ENCODE measurements around the gene H2BK1. TPM values are rescaled to one million over a fixed set of nuclear protein-coding genes. Genes with fewer than 3 reads are reported as not detected.

Gene H2BK1
- total RNA-seq, 2 experiments from 2014 or later = not detected

DNA sequence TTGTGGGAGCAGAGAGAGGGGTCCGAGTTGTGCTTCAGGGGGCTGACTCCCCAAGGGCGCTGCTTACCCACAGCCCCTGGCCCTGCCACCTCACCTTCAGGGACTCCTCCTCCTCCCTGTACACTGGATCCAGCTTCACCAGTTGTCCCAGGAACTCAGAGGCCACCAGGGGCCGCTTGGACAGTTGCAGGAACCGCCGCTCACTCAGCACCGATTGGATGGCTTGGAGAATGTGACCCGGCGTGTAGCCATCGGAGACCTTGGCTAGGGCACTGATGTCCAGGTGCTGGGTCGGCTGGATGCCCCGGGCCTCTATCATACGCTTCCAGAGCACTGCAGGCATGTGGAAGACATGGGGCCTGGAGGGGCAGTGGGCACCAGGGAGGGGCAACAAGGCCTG, 18.7 kb downstream of the H2BK1 start:
- intact Hi-C loops (cut with micrococcal nuclease) = no loop called here
- no peaks in the 10 kb centered on the region for H3K27me3 Mint-ChIP-seq (ENCODE audit: low read depth)
- no peaks in the 10 kb centered on the region for H3K36me3 Mint-ChIP-seq (ENCODE audit: low read depth)
- no peak overlapping the region for H3K4me3 Mint-ChIP-seq
- CTCF ChIA-PET = interaction anchor here (0.6 kb wide), 1 partner anchor 59 kb away, joined by 3 read pairs; no protein-coding TSS in a partner anchor
- DNase-seq = no peak
- no peaks in the 10 kb centered on the region for H3K4me1 Mint-ChIP-seq (ENCODE audit: low read depth)
- H3K27ac Mint-ChIP-seq = no peak overlapping the region
- no peaks in the 10 kb centered on the region for H3K9me3 Mint-ChIP-seq

DNA sequence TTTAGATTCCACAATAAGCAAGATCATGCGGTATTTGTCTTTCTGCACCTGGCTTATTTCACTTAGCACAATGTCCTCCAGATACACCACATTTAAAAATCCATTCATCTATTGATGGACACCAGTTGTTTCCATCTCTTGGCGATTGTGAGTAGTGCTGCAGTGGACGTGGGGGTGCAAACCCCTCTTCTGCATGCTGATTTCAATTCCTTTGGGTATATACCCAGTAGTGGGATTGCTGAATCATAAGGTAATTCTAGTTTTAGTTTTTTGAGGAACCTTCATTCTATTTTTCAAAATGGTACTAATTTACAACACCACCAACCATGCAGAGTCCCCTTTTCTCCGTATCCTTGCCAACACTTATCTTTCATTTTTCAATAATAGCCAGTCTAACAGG, 21.2 kb downstream of the H2BK1 start:
- H3K27me3 Mint-ChIP-seq (ENCODE audit: low read depth) = no peaks in the 10 kb centered on the region
- H3K4me1 Mint-ChIP-seq (ENCODE audit: low read depth) = no peaks in the 10 kb centered on the region
- CTCF ChIA-PET = no interaction called here
- DNase-seq = no peak
- intact Hi-C loops (cut with micrococcal nuclease) = no loop called here
- no peaks in the 10 kb centered on the region for H3K36me3 Mint-ChIP-seq (ENCODE audit: low read depth)
- no peak overlapping the region for H3K4me3 Mint-ChIP-seq
- H3K9me3 Mint-ChIP-seq = no peaks in the 10 kb centered on the region
- H3K27ac Mint-ChIP-seq = no peak overlapping the region

DNA sequence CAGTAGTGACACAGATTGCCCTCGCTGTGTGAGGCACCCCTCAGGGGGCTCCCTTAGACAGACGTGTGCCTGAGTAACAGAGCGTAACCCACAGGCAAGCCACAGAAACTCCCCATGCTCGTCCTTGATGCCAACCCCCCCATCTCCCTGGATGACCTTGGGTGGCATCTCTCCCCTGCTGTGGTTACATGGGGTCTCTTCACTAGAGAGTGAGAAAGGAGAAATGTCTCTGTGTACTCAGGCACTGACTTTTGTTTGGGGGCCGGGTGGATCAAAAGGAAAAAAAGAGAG, 22.1 kb downstream of the H2BK1 start:
- no peak for DNase-seq
- Mint-ChIP-seq H3K36me3 (ENCODE audit: low read depth) (no peaks in the 10 kb centered on the region), H3K9me3 (no peaks in the 10 kb centered on the region), H3K27ac (no peak overlapping the region), H3K4me1 (ENCODE audit: low read depth) (no peaks in the 10 kb centered on the region), H3K27me3 (ENCODE audit: low read depth) (no peaks in the 10 kb centered on the region), H3K4me3 (no peak overlapping the region)
- CTCF ChIA-PET = no interaction called here
- intact Hi-C loops (cut with micrococcal nuclease) = no loop called here

DNA sequence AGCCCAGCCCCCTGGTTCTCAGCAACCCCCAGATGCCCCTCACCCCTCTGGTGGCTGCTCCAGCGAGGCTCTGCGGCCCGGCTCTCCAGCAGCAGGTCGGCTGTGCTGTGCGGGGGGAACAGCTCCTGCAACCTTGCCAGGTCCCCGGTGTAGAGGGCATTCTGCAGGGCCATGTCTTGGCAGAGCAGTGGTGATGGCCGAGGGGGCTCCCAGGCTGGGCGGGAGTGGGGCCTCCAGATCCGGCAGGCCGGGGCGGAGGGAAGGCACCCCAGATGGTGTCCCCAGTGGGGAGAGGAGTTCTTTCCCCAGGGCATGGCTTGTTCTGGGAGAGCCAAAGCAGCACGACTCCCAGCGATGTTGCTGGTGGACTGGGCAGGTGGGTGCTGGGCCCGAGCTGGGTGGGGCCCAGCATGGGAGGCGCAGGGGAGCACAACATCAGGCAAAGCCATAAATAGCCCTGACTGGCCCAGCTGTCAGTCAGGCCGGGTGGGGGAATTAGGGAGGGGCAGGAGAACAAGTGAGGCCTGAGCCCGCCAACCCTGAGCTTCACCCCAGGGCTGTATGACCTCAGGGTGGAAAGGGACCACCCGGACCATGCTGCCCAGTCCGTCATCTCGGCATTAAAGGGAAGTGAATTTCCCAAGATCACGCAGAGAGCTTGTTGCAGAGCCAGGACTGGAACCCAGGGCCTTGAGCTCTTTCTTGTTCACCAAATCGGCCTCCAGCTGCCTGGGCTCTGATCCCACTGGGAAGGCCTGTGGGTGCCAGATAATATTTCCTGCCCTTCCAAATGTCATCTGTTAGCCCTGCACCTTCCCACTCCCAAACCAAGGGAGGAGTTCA, 22.7 kb downstream of the H2BK1 start:
- DNase-seq = no peak
- no peaks in the 10 kb centered on the region for H3K4me1 Mint-ChIP-seq (ENCODE audit: low read depth)
- H3K4me3 Mint-ChIP-seq = no peak overlapping the region
- no peaks in the 10 kb centered on the region for H3K9me3 Mint-ChIP-seq
- H3K27ac Mint-ChIP-seq = no peak overlapping the region
- no peaks in the 10 kb centered on the region for H3K27me3 Mint-ChIP-seq (ENCODE audit: low read depth)
- intact Hi-C loops (cut with micrococcal nuclease) = no loop called here
- CTCF ChIA-PET = no interaction called here
- H3K36me3 Mint-ChIP-seq (ENCODE audit: low read depth) = no peaks in the 10 kb centered on the region

DNA sequence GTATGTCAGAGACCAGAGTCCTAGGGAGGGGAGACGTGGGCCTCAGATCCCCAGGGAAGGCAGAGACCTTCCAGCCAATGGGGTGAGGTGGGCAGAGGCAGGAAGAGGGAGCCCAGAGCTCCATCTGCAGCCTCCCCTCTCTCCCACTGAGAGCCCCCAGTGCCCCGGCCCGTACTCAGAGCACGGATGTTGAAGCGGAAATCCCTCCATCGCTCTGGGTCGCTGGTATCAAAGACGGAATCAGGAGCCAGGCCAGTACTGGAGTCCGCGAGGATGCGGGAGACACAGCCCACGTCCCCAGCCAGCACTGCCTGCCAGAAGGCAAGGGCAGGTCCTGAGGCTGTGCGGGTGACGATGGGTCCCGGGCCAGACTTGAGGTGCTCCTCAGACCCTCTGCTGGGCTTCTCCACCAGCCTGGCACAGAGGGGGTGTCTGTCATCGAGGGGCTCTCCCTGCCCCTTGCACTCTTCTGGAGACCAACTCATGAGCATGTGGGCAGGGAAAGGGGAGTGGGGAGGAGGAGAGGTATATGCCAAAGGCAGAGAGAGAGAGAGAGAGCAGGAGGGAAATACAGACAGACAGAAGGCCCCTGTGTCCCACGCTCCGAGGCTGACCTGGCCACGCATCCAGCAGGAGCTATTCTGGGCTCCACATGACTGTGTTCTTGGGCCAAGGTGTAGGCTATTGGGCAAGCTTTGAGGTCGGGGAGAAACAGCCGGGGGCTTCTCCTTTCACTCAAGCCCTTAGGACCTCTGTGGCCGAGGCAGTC, 23.5 kb downstream of the H2BK1 start, which contains the start of gene ASB10:
TSS of gene ASB10 (minus strand) at position 611 of the 769 bp plus-strand sequence. CDS start at position 491, 120 bp downstream.
- CTCF ChIA-PET = no interaction called here
- no peak within 1 kb of the TSS for H3K4me3 Mint-ChIP-seq

DNA sequence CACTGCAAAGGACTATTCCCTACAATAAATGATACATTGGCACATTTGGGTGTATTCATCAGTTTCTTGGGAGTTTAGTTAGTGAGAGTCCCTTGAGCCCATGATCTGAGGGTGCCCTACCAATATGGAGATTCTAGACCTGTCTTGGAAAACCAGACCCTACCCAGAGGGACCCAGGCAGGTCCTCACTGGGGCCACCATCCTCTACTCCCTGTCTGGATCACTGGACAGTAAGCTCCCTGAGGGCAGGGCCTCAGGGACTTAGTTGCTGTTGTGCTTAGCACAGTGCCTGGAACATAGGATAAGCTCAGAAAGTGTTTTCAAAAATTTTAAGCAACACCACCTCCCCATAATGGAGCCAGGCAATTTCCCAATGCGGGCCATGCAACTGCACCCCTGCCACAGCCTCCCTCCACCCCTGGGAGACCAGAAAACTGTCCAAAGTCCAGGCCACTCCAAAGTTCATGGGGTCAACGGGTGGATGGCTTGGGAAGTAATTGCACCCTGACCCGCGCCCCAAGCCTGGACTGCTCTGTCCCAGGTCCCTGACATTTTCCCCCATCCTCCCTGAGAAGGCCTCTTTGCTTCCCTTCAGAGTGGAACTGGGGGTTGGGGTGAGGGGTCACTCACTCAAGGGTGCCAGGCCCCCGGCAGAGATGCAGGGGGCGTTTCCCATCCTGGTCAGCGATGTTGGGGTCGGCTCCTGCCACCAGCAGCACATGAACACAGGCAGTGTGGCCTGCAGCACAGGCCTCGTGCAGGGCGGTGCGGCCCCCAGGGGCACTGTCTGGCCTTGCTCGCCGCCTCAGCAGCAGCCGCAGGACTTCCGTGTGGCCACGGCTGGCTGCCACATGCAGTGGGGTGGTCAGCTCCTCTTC, 24.3 kb downstream of the H2BK1 start:
- intact Hi-C loops (cut with micrococcal nuclease) = no loop called here
- H3K36me3 Mint-ChIP-seq (ENCODE audit: low read depth) = no peaks in the 10 kb centered on the region
- DNase-seq = no peak
- H3K27me3 Mint-ChIP-seq (ENCODE audit: low read depth) = no peaks in the 10 kb centered on the region
- H3K9me3 Mint-ChIP-seq = no peaks in the 10 kb centered on the region
- no peaks in the 10 kb centered on the region for H3K4me1 Mint-ChIP-seq (ENCODE audit: low read depth)
- H3K4me3 Mint-ChIP-seq = no peak overlapping the region
- CTCF ChIA-PET = no interaction called here
- no peak overlapping the region for H3K27ac Mint-ChIP-seq

More for the DNA sequence above, 23.5 kb downstream of the H2BK1 start, which contains the start of gene ASB10:
- Mint-ChIP-seq H3K4me1 (ENCODE audit: low read depth) (no peaks in the 10 kb centered on the region), H3K36me3 (ENCODE audit: low read depth) (no peaks in the 10 kb centered on the region), H3K9me3 (no peaks in the 10 kb centered on the region), H3K27me3 (ENCODE audit: low read depth) (no peaks in the 10 kb centered on the region), H3K27ac (no peak within 1 kb of the TSS)
- no peak for DNase-seq
- intact Hi-C loops (cut with micrococcal nuclease) = no loop called here

DNA sequence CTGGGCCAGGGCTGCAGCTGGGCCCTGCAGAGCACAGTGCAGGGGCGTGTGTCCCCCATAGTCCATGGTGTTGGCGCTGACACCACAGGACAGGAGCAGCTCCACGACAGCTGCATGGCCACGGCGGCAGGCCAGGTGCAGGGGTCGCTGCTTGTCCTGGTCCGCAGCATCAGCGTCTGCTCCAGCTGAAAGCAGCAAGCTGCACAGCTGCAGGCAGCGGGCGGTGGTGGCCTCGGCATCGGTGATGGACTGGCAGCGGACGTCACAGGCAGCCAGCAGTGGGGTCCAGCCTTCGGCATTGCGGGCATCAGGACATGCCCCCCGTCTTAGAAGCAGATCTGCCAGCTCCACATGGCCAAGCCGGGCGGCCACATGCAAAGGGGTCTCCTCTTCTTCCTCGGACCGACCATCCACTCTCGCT, 29.3 kb downstream of the H2BK1 start:
- intact Hi-C loops (cut with micrococcal nuclease) = no loop called here
- CTCF ChIA-PET = interaction anchor here (1.2 kb wide), 1 partner anchor 57 kb away, joined by 3 read pairs; no protein-coding TSS in a partner anchor
- no peaks in the 10 kb centered on the region for H3K4me1 Mint-ChIP-seq (ENCODE audit: low read depth)
- peaks cover 7% of the 10 kb centered on the region for H3K27me3 Mint-ChIP-seq (ENCODE audit: low read depth)
- H3K27ac Mint-ChIP-seq = no peak overlapping the region
- no peak for DNase-seq
- H3K4me3 Mint-ChIP-seq = no peak overlapping the region
- no peaks in the 10 kb centered on the region for H3K36me3 Mint-ChIP-seq (ENCODE audit: low read depth)
- no peaks in the 10 kb centered on the region for H3K9me3 Mint-ChIP-seq

DNA sequence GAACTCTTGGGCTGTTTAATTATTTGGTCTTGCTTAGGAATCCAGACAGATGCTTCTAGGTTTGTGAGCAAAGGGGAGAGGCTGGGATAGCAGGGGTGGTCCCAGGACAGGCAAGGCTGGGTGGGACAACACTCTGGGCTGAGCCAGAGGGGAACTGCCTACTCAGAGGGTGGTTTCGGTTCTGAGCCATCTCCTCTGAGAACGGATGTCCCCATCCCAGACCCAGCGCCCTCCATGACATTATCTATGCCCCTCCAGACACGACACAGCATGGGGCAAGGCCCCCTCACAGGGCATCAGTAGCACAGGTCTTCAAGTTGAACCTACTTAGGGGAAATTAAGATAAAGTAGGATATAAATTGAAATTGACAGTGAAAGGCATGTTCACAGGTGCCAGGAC, 30.3 kb downstream of the H2BK1 start:
- Mint-ChIP-seq H3K4me3 (no peak overlapping the region), H3K27ac (no peak overlapping the region), H3K9me3 (no peaks in the 10 kb centered on the region), H3K4me1 (ENCODE audit: low read depth) (no peaks in the 10 kb centered on the region), H3K27me3 (ENCODE audit: low read depth) (peaks cover 7% of the 10 kb centered on the region), H3K36me3 (ENCODE audit: low read depth) (no peaks in the 10 kb centered on the region)
- CTCF ChIA-PET = interaction anchor here (0.8 kb wide), 1 partner anchor 10 kb away, joined by 3 read pairs; no protein-coding TSS in a partner anchor
- DNase-seq = no peak
- intact Hi-C loops (cut with micrococcal nuclease) = no loop called here

DNA sequence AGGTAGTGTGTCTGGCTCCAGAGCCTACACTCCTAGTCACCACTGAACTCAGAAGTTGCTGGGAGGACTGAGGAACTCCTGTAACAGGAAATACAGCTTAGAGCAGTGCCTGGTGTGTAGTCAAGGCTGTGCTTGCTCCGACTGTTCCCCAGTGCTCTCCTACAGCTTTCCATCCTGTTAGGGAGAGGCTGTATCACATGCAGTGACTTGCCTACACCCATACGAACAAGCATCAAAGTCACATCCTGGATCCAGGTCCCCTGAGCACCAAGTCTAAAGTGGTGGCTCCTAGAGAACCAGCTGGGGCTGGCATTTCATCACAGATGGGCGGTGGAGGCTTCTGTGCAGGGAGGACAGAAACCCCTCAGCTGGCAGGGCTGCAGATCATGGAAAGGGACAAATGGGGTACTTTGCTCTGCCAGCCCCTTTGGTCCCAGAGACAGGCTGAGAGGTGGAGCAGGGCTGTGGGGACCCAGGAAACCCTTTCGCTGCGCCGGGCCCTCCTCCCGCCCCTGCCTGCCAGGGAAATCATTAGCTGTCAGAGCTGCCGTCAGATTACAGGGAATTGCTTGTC, 30.9 kb downstream of the H2BK1 start:
- intact Hi-C loops (cut with micrococcal nuclease) = no loop called here
- Mint-ChIP-seq H3K36me3 (ENCODE audit: low read depth) (no peaks in the 10 kb centered on the region), H3K4me3 (no peak overlapping the region), H3K27me3 (ENCODE audit: low read depth) (peaks cover 7% of the 10 kb centered on the region), H3K9me3 (no peaks in the 10 kb centered on the region), H3K27ac (no peak overlapping the region), H3K4me1 (ENCODE audit: low read depth) (no peaks in the 10 kb centered on the region)
- DNase-seq = no peak
- CTCF ChIA-PET = interaction anchor here (0.6 to 0.8 kb wide), 2 partner anchors 10 to 17 kb away, joined by 3 read pairs; no protein-coding TSS in a partner anchor

DNA sequence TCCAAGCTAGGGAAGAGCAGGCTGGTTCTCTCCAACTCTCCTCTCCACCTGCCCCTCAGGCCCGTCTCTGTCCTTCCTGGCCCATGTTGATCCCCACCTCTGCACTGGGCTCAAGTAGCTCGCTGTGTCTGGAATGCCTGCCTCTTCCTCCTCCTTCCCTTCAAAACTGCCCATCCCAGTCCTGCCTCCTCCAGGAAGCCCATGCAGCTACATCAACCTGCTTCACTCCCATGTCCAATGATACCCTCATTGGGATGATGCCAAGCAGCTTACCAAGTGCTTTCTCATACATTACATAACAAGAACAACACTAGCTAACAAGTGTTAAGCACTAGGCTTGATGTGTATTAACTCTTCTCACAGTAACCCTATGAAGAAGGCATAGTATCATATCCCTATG, 31.5 kb downstream of the H2BK1 start:
- no peaks in the 10 kb centered on the region for H3K9me3 Mint-ChIP-seq
- H3K4me3 Mint-ChIP-seq = no peak overlapping the region
- H3K27me3 Mint-ChIP-seq (ENCODE audit: low read depth) = peaks cover 7% of the 10 kb centered on the region
- intact Hi-C loops (cut with micrococcal nuclease) = no loop called here
- no peak overlapping the region for H3K27ac Mint-ChIP-seq
- CTCF ChIA-PET = no interaction called here
- no peaks in the 10 kb centered on the region for H3K36me3 Mint-ChIP-seq (ENCODE audit: low read depth)
- no peaks in the 10 kb centered on the region for H3K4me1 Mint-ChIP-seq (ENCODE audit: low read depth)
- no peak for DNase-seq

DNA sequence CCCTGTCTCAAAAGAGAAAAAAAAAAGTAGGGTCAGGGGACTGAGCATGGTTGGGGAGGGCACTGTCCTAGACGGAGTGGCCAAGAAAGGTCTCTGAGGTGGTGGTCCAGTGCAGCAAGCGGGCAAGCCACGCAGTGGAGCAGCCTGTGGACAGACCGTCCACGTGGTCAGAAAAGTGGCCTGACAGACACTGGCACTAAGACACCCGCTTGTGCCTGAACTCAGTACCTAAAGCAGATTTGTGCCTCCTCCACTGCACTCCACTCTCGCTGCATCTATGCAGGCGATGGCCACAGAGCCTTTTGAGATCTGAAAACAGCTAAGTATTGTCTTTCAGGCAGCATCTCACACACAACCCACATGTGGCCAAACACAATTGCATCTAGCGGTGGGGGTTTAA, 32.1 kb downstream of the H2BK1 start:
- Mint-ChIP-seq H3K9me3 (no peaks in the 10 kb centered on the region), H3K27ac (no peak overlapping the region), H3K4me3 (no peak overlapping the region), H3K27me3 (ENCODE audit: low read depth) (peaks cover 12% of the 10 kb centered on the region), H3K4me1 (ENCODE audit: low read depth) (no peaks in the 10 kb centered on the region), H3K36me3 (ENCODE audit: low read depth) (no peaks in the 10 kb centered on the region)
- CTCF ChIA-PET = interaction anchor here (0.7 to 2.6 kb wide), 2 partner anchors 10 to 85 kb away, joined by 3 to 8 read pairs; partner anchors contain the start of gene GBX1
- intact Hi-C loops (cut with micrococcal nuclease) = no loop called here
- no peak for DNase-seq

DNA sequence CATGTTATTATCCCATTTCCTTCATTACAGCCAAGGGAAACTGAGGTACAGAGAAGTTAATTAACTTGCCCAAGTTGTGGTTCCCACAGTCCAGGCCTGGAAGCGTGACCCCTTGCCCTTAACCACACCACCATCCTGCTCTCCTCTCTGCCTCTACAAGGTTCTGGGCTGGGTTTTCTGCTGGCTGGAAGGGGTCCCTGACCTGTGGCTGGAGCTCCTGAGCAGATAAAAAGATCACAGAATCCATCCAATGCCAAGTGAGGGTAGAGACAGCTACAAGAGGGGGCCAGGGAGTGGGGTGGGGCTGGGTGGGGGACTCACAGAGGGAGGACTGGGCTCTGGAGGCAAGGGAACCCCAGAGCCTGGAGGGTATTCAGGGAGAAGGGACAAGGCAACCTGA, 33.0 kb downstream of the H2BK1 start:
- CTCF ChIA-PET = interaction anchor here (0.9 to 2.6 kb wide), 2 partner anchors 10 to 53 kb away, joined by 4 to 8 read pairs; partner anchors contain the start of gene GBX1
- peaks cover 5% of the 10 kb centered on the region for H3K4me1 Mint-ChIP-seq (ENCODE audit: low read depth)

More for the DNA sequence above, 33.0 kb downstream of the H2BK1 start:
- Mint-ChIP-seq H3K27ac (no peak overlapping the region), H3K36me3 (ENCODE audit: low read depth) (no peaks in the 10 kb centered on the region), H3K9me3 (no peaks in the 10 kb centered on the region), H3K4me3 (no peak overlapping the region), H3K27me3 (ENCODE audit: low read depth) (peaks cover 20% of the 10 kb centered on the region)
- no peak for DNase-seq
- intact Hi-C loops (cut with micrococcal nuclease) = no loop called here

Measured in activated naive CD4-positive, alpha-beta T cell treated with anti-CD3 and anti-CD28 coated beads for 36 hours (primary cell).